PC-3 (cell line): ENCODE results near the gene C1orf159.

ENCODE experiments used
- CTCF ChIP-seq: fragments of 300-600 bp; sonication (generic); conservative IDR thresholded peaks from 2 replicates; pipeline ENCODE4 v1.5.1; 2017; ENCODE audit warnings: antibody characterized with exemption, low read depth, mild to moderate bottlenecking, low read length
- EZH2 ChIP-seq: fragments of 300-600 bp; sonication (generic); IDR thresholded peaks from one replicate; pipeline ENCODE4 v1.6.1; 2017; ENCODE audit warnings: antibody characterized with exemption, mild to moderate bottlenecking, low read length; ENCODE audit not compliant: unreplicated experiment
- EZH2phosphoT487 ChIP-seq: fragments of 300-600 bp; sonication (generic); IDR thresholded peaks from 2 replicates; pipeline ENCODE4 v1.6.1; 2018; ENCODE audit warnings: mild to moderate bottlenecking, antibody characterized with exemption, low read length, borderline replicate concordance

DNA sequence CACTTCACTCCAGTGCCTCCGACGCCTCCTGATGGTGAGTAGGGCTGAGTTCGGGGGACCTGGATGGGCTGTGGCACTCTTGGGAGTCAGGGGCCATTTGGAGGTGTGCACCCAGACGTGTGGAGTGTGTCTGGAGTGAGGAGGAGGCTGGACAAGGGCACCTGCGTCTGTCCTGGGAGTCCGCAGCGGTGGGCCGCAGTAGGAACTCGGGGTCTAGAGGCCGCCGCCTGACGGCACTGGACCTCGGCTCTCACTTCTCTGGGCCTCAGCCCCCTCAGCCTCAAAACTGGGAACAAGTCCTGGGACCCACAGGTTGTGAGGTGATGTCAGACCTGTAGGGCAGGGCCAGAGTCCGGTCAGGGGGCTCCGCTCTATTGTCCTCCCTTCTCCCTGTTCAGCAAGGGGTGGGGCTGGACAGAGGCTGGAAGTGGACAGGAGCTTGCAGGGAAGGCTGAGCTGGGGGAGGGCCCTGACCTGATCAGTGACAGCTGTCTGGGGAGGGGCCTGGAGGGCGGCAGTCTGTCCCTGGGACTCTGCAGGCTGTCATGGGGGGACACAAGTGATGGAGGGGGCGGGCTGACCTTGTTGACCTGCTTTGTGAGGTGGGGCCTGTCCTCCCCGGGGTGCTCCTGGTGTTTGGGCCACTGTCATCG is 80.5 kb downstream of the C1orf159 start:
- TF ChIP-seq CTCF, result 0 out of 2 replicates have a peak, but pooled peaks have one; percentile 18
- TF ChIP-seq EZH2, result no peak
- no peak for TF ChIP-seq EZH2phosphoT487
